Measurements from ENCODE around the gene PRSS8.

DNA sequence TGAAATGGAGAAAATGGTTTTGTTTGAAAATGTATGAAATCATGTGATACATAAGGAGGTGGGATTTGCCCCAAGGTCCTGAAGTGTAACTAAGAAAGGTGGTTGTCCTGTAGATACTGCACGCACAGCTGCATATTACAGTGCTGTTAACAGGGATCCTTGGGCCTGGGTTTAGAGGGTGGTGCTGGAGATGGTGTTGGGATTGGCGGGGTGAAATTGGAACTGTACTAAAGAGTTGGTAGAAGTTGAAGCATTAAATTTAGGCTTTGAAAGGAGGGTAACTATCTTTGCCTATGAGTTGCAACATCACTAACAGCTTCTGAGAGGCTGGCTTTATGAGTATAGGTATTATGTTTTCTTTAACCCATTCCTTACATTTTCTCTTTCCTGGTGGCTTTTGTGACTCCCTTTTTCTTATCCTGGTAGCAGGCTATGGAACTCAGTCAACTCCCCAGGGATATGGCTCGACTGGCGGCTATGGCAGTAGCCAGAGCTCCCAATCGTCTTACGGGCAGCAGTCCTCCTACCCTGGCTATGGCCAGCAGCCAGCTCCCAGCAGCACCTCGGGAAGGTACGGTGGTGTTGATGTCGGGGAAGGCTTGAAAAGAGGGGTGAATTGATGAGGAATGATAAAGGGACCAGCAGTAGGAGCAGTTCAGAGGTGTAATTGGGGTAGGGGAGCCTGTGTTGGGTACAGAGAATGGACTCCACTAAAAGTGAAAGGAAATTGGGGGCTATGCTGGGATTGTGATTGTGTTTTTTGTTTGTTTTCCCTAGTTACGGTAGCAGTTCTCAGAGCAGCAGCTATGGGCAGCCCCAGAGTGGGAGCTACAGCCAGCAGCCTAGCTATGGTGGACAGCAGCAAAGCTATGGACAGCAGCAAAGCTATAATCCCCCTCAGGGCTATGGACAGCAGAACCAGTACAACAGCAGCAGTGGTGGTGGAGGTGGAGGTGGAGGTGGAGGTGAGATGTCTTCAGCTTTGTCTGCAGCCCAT, 48.2 kb upstream of the PRSS8 start:
- no peak for TF ChIP-seq CEBPB (IDR thresholded peaks at IDR 0.05)
- no peak for TF ChIP-seq ZBTB7A (IDR thresholded peaks at IDR 0.05; ENCODE audit: low read depth)
